SK-N-SH (cell line): ENCODE data around the gene HTR7.

Experiments used
- CHD2 ChIP-seq: fragments of 150-350 bp; IDR thresholded peaks from 2 replicates; pipeline ENCODE4 v1.6.1; 2018; ENCODE audit warnings: low read length; ENCODE audit not compliant: partially characterized antibody
- CTCF ChIP-seq: fragments of 200-600 bp; sonication (generic); IDR thresholded peaks from 2 replicates; pipeline ENCODE4 v1.6.1; 2017; ENCODE audit warnings: antibody characterized with exemption, mild to moderate bottlenecking, moderate library complexity
- SIN3A ChIP-seq: IDR thresholded peaks from 2 replicates; pipeline ENCODE4 v1.6.1; 2012; ENCODE audit warnings: low read depth, mild to moderate bottlenecking, low read length, moderate library complexity, borderline replicate concordance
- SMC3 ChIP-seq: IDR thresholded peaks from 2 replicates; pipeline ENCODE4 v1.6.1; 2012; ENCODE audit warnings: low read depth, low read length, improper control_type of control experiment
- USF1 ChIP-seq: IDR thresholded peaks from 2 replicates; pipeline ENCODE4 v1.4.0; 2012; ENCODE audit warnings: low read depth, borderline replicate concordance
- TF ChIP-seq, protein P1 (sequence below): fragments of 150-350 bp; IDR thresholded peaks from 2 replicates; pipeline ENCODE4 v1.6.1; 2016; ENCODE audit warnings: mild to moderate bottlenecking, low read depth, low read length
- TF ChIP-seq, protein P2 (sequence below): IDR thresholded peaks from 2 replicates; pipeline ENCODE4; 2012

- TF ChIP-seq, protein P1, sequence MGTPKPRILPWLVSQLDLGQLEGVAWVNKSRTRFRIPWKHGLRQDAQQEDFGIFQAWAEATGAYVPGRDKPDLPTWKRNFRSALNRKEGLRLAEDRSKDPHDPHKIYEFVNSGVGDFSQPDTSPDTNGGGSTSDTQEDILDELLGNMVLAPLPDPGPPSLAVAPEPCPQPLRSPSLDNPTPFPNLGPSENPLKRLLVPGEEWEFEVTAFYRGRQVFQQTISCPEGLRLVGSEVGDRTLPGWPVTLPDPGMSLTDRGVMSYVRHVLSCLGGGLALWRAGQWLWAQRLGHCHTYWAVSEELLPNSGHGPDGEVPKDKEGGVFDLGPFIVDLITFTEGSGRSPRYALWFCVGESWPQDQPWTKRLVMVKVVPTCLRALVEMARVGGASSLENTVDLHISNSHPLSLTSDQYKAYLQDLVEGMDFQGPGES = no peak
- TF ChIP-seq CHD2 = no peak
- peak; percentile 37; the same call in 1 of the 2 replicates for TF ChIP-seq SMC3
- no peak for TF ChIP-seq USF1
- TF ChIP-seq CTCF = peak; percentile 57
- no peak for TF ChIP-seq SIN3A
- TF ChIP-seq, protein P2, sequence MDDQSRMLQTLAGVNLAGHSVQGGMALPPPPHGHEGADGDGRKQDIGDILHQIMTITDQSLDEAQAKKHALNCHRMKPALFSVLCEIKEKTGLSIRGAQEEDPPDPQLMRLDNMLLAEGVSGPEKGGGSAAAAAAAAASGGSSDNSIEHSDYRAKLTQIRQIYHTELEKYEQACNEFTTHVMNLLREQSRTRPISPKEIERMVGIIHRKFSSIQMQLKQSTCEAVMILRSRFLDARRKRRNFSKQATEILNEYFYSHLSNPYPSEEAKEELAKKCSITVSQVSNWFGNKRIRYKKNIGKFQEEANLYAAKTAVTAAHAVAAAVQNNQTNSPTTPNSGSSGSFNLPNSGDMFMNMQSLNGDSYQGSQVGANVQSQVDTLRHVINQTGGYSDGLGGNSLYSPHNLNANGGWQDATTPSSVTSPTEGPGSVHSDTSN = no peak
These were observed 13.5 kb upstream of the HTR7 start for GRCh38 chr10:90871279-90871765.
